Vagina (tissue), 2 donors: Measurements from ENCODE around the gene AGRN. TPM values are rescaled to one million over a fixed set of nuclear protein-coding genes. Genes with fewer than 3 reads are reported as not detected.
A peak's percentile ranks its signal among the peaks of the same experiment; 100 is the strongest.

Experiments used
- DNase-seq, 2 donors: peaks; one replicate each; pipeline ENCODE4 v3.0.0-alpha.2; 2017; ENCODE audit errors: extremely low spot score in 2 of 2
- H3K27ac ChIP-seq: fragments of 200-600 bp; sonication (generic); one replicate; pipeline ENCODE4 v1.5.1; 2019
- H3K27me3 ChIP-seq: fragments of 200-600 bp; sonication (generic); one replicate; pipeline ENCODE4 v1.5.1; 2019
- H3K36me3 ChIP-seq, 2 donors: fragments of 200-600 bp; sonication (generic); one replicate each; pipeline ENCODE4 v1.5.1; 2017 to 2019
- H3K4me1 ChIP-seq: fragments of 200-600 bp; sonication (generic); one replicate; pipeline ENCODE4 v1.5.1; 2019
- H3K4me3 ChIP-seq, 2 donors: fragments of 200-600 bp; sonication (generic); 1 replicate in 1 of 2; 2 replicates in 1 of 2; pipeline ENCODE4 v1.5.1; 2016 to 2019
- H3K9me3 ChIP-seq: fragments of 200-600 bp; sonication (generic); one replicate; pipeline ENCODE4 v1.5.1; 2019
- CTCF ChIP-seq, 3 experiments: fragments of 450-650 bp in 2 of 3; fragments of 200-600 bp in 1 of 3; sonication (generic) in 1 of 3; IDR thresholded peaks; one replicate each; pipeline ENCODE4 v1.5.1; 2017 to 2019; ENCODE audit warnings: antibody characterized with exemption in 3 of 3, mild to moderate bottlenecking in 2 of 3, moderate library complexity in 2 of 3
- POLR2A ChIP-seq, 2 donors: fragments of 450-650 bp; IDR thresholded peaks; one replicate each; pipeline ENCODE4 v1.6.1; 2017; ENCODE audit warnings: antibody characterized with exemption in 2 of 2, mild to moderate bottlenecking in 2 of 2, moderate library complexity in 2 of 2
- POLR2AphosphoS5 ChIP-seq, 2 donors: sonication (generic); formaldehyde crosslinking; IDR thresholded peaks; one replicate each; pipeline ENCODE4 v1.9.0; 2017; ENCODE audit warnings: antibody characterized with exemption in 2 of 2, mild to moderate bottlenecking in 2 of 2, low read depth in 1 of 2; ENCODE audit not compliant: insufficient read depth in 1 of 2
- intact Hi-C: fragments of 100-400 bp; cut with DNase I; formaldehyde crosslinking; loops from one replicate; pipeline ENCODE4 v1.15.1; 2023
- total RNA-seq: library from RNA; depleted of rRNA; stranded (reverse); fragments of >200 nt; gene quantifications from one replicate; pipeline ENCODE4 v1.2.3, GENCODE V29; 2016

Gene AGRN
- total RNA-seq, 1 donor from 2014 or later: 25.5 TPM

DNA sequence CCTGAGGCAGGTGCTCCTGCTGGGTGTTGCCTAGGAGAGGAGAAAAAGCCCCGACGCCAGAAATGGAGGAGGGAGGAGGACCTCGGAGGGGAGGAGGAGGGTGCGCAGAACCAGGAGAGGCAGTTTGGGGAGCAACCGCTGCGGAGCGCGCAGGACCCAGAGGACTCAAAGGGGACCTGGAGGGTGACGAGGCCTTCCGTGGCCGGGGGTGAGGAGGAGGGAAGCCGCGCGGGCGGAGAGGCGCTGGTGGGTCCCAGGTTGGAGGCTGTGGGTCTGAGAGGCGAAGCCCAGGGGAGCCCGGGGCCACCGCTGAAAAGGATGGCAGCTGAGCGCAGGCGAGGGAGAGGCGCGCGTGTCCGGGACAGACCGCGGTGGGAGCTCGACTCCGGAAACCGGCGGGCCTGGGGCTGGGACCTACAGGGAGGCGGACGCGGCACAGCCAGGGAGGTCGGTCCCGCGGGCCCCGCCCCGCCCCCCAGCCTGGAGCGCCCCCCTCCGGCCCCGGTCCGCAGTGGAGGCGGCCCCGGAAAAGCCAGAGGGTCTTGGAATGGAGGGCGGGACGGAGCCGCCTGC is 39.1 kb downstream of the AGRN start:
- no peaks in the 10 kb centered on the region for H3K9me3 ChIP-seq
- H3K4me3 ChIP-seq: peak overlapping the region; percentile 46 to 69
- H3K36me3 ChIP-seq: no peaks in the 10 kb centered on the region
- intact Hi-C loops: loop anchor here (5.0 kb wide), 1 partner anchor 77 kb away; the partner anchor contains the start of gene PERM1
- no peak overlapping the region for H3K27ac ChIP-seq
- TF ChIP-seq POLR2A (IDR thresholded peaks at IDR 0.05) (no peak), POLR2AphosphoS5 (IDR thresholded peaks at IDR 0.05; ENCODE audit: insufficient read depth in 1 of 2, low read depth in 1 of 2) (no peak), CTCF (IDR thresholded peaks at IDR 0.05) (no peak)
- H3K4me1 ChIP-seq: peaks cover 33% of the 10 kb centered on the region
- peaks cover 5% of the 10 kb centered on the region for H3K27me3 ChIP-seq
- no peak for DNase-seq

GRCh38 chr1:1059494-1060280 is 39.8 kb downstream of the AGRN start:
- DNase-seq: no peak
- peaks cover 5% of the 10 kb centered on the region for H3K27me3 ChIP-seq
- intact Hi-C loops: loop anchor here (5.0 kb wide), 1 partner anchor 77 kb away; the partner anchor contains the start of gene PERM1
- no peak for TF ChIP-seq POLR2AphosphoS5 (IDR thresholded peaks at IDR 0.05; ENCODE audit: insufficient read depth in 1 of 2, low read depth in 1 of 2)
- no peak for TF ChIP-seq POLR2A (IDR thresholded peaks at IDR 0.05)
- peak in 1 of 3 experiments; percentile 17 for TF ChIP-seq CTCF (IDR thresholded peaks at IDR 0.05)
- peak overlapping the region; percentile 46 to 69 for H3K4me3 ChIP-seq
- no peaks in the 10 kb centered on the region for H3K9me3 ChIP-seq
- no peaks in the 10 kb centered on the region for H3K36me3 ChIP-seq
- H3K27ac ChIP-seq: no peak overlapping the region
- H3K4me1 ChIP-seq: peaks cover 38% of the 10 kb centered on the region

DNA sequence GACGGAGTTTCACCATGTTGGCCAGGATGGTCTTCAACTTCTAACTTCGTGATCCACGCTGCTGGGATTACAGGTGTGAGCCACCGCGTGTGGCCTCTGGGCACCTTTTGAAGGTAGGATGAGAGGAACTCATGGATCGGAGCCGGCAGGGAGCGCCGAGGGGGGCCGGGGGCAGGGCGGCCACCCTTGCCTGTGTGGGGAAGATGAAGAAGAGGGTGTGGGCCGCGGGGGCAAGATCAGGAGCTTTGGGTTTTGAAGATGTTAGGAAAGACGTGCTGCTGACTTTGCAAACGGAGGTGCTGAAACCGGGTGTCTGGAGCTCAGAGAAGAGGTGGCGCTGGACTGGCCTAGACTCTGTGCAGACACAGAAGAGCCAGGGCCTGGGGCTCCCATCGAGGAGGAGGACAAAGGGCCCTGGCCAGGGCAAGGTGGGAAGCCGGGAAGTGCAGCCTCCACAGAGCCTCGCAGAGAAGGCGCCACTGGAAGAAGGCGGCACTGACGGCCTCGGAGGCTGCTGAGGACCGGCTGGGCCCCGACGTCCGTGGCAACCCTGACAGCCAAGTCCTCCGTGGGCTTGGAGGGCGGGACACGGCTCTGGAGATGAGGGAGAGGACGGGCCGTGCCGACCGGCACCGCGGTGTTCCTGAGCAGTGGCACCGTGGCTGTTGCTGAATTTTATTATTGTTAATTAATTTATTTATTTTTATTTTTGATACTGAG is 40.5 kb downstream of the AGRN start:
- no peak for DNase-seq
- no peak overlapping the region for H3K27ac ChIP-seq
- intact Hi-C loops: no loop called here
- peaks cover 5% of the 10 kb centered on the region for H3K27me3 ChIP-seq
- H3K4me1 ChIP-seq: peaks cover 38% of the 10 kb centered on the region
- no peaks in the 10 kb centered on the region for H3K36me3 ChIP-seq
- TF ChIP-seq CTCF (IDR thresholded peaks at IDR 0.05) (no peak), POLR2AphosphoS5 (IDR thresholded peaks at IDR 0.05; ENCODE audit: insufficient read depth in 1 of 2, low read depth in 1 of 2) (no peak), POLR2A (IDR thresholded peaks at IDR 0.05) (no peak)
- no peaks in the 10 kb centered on the region for H3K9me3 ChIP-seq
- no peak overlapping the region for H3K4me3 ChIP-seq

- Histone ChIP-seq H3K27ac (no peak overlapping the region), H3K36me3 (no peaks in the 10 kb centered on the region), H3K9me3 (no peaks in the 10 kb centered on the region), H3K4me3 (no peak overlapping the region), H3K27me3 (peaks cover 5% of the 10 kb centered on the region), H3K4me1 (peaks cover 38% of the 10 kb centered on the region)
- TF ChIP-seq POLR2AphosphoS5 (IDR thresholded peaks at IDR 0.05; ENCODE audit: insufficient read depth in 1 of 2, low read depth in 1 of 2) (no peak), POLR2A (IDR thresholded peaks at IDR 0.05) (no peak), CTCF (IDR thresholded peaks at IDR 0.05) (no peak)
- intact Hi-C loops: no loop called here
- no peak for DNase-seq
These were observed 41.9 kb downstream of the AGRN start for GRCh38 chr1:1061682-1062345.
